Activated CD4-positive, CD25-positive, alpha-beta regulatory T cell treated with anti-CD3 and anti-CD28 coated beads, Interleukin-2, amount 50 U/mL, for 16 hours (primary cell): ENCODE measurements around the gene ADAMTS18.

Experiments used
- DNase-seq: peaks from one replicate; pipeline ENCODE4 v3.0.0-alpha.2; 2020; ENCODE audit warnings: low read depth, low spot score

The ADAMTS18 gene

GRCh38 chr16:77330332-77331042 lies 104.3 kb downstream of the ADAMTS18 start:
- no peak for DNase-seq

GRCh38 chr16:77328768-77329167 lies 106.1 kb downstream of the ADAMTS18 start:
- no peak for DNase-seq

DNA sequence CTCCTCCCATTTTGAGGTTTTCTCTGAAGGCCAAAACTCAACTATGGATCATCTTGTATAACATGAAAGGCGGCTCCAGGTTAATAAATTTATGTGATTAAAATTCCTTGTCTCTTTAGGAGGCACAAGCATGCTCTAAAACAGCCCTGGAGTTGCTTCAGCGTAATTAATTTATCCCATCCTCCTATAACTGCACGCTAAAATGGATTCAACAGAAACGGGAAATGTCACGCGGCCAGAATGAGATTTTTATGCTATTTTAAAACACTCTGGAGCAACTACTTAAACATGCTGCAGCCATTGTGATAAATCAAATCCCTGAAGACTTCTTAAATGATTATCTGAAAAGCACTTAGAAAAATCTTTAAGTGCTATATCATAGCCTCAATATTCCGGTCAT lies 106.6 kb downstream of the ADAMTS18 start:
- DNase-seq = no peak

DNA sequence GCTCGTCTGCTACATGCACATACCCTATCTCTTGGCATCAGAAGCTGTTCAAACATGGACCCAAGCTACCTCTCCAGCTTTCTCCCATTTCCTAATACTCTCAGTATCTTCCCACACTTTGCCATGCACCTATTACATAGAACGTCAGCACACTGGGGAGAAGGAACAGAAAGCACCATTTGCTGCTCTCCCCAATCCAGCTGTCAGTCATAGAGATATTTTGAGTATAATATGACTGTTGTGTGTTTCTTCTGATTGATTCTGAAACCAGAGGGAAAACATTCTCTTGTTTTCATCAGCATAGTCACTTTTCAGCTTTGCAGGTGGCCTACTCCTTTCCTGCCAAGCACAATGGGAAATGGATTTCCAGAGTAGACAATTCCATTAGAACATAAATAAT lies 107.1 kb downstream of the ADAMTS18 start:
- DNase-seq = no peak

DNA sequence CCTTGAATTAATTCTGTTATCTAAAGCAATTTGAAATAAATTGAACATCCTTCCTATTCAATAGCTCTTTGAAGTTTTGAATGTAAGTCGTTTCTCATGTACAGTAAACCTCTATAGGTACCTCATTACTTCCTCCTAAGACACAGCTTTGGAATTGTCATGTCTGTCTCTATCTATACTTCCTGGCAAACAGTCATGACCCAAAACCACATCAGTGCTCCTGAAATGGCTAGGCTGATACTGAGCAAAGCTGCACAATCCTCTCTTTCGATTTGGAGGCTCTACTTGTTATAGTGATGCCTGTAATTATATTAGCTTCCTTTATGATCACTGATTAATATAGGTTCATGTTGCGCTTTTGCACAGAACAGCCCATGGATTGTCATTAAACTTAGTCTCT lies 110.1 kb downstream of the ADAMTS18 start:
- DNase-seq = no peak

DNA sequence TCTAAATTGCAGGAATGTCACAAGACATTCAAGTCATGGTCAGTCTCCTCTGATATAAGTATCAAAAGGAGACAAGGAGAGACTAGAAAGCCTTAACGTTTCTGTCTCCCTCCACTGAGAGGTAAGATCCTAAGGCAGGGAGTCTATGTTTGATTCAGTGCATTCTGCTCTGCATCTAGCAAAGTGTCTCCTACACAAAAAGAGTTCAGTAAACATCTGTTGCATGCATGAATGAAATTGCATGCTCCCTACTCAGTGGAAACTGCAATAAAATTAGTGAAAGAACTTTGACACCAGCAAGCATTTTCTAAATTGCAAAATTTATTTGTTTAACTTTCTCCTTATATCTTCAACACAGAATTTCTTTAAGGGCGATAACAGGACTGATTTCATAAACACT lies 111.1 kb downstream of the ADAMTS18 start:
- no peak for DNase-seq

DNA sequence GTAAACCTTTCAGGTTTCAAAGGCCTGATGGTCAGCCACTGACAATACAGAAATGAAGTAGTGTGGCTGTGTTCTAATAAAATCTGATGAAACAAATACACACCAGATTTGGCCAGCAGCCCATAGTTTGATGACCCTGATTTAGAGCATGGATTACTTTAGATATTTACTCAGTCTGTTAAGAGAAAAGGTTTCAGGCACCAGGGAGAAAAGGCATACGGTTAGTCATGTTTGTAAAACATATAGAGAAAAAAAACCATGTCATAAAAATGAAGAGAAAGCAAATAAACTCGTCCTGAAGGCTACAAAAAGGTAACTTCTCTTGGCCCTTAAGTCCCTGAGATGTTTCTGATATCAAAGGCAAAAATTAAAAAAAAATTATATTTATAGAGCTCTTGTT lies 112.1 kb downstream of the ADAMTS18 start:
- DNase-seq = no peak

DNA sequence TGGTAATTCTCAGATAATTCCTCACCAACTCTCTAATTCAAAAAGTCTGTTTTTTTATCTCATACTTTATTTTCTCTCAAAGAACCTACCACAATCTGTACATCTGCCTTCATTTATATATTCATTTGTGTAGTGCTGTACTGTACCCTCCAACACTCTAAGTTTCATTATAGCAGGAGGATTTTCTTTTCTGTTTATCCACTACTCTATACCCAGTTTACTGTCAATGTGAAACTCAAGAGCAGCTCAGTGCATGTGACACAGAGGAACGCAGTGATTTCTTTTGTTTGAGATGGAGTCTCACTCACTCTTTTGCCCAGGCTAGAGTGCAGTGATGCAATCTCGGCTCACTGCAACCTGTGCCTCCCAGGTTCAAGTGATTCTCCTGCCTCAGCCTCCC lies 117.8 kb downstream of the ADAMTS18 start:
- no peak for DNase-seq

GRCh38 chr16:77310877-77311276 lies 124.0 kb downstream of the ADAMTS18 start:
- DNase-seq = no peak

DNA sequence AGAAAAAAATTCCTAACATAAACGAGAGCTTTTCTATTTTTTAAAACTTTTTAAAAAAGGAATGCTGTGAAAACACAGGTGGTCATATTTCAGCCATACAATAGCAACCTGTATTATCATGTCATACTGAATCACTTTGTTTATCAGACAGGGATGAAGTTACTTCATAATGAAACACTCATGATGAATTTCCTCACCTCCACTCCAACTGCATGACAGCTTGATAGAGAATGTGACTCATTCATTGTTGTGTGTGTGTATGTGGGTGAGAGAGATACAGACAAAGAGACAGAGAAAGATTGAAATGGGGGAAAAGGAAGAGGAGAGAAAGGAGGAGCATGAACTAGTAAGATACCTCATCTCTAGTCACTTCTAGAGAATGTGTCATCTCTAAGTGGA lies 126.7 kb downstream of the ADAMTS18 start:
- no peak for DNase-seq

- DNase-seq = no peak
These were observed 127.2 kb downstream of the ADAMTS18 start for GRCh38 chr16:77307426-77308162.

DNA sequence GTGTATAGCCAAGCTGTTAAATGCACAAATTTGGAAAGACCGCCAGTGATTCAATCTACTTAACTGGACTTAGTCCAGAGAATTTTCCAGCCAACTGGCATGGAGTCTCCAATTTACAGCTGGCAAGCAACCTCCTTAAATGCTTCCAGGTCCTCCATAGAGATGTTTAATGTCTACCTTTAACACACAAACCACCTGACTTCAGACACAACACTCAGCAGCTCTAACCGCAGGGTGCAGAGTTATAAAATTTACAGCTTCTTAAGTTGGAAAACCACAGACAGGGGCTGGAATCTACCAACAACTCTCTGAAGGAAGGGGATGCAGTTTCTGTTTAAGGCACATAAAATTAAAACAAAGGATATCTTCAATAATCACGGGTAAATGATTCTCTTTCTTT lies 128.8 kb downstream of the ADAMTS18 start:
- DNase-seq = no peak

DNA sequence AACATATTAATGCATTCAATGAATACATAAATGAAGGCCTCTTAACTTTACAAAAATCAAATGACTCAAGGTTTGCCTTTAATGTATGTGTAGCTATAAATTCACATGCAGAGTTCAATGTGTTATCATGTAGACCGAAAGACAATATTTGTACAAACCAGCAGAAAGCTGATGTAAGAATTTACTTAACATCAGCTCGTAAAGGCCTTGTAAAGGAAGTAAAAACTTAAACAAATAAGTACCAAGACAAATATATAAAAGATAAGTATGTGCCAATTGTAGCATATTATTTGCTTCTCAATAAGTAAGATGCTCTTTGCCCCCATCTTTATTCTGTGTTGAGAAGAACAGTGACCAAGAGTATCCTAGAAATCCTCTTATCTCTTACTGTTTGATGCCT lies 130.0 kb downstream of the ADAMTS18 start:
- DNase-seq = no peak

DNA sequence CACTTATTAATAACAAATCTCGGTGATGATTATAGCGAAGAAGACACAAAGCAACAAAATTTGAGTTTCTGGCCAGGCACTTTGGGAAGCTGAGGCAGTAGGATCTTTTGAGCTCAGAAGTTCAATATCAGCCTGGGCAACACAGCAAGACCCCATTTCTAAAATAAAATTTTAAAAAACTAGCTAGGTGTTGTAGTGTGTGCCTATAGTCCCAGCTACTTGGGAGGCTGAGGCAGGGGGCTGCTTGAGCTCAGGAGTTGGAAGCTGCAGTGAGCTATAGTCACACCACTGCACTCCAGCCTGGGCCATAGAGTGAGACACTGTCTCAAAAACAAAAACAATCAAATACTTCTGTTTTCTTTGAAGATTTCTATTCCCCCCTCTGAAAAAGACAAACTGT lies 130.7 kb downstream of the ADAMTS18 start:
- DNase-seq = no peak

DNA sequence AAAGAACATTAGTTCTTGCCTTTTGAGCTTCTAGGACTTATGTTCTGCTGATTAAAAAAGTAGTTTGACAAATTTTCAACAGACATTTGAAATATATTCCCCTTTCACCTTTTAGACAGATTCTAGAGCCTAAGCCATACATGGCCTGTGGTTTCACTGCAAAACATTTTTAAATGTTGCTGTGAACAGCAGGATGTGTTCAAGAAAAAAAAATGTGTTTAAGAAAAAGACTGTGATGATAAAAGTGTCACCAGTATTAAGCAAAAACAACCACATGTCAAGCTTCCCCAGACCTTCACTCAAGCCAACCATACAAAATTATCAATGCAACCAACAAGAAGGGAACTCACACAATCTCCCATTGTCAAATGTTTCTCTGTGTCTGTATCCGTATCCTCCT lies 132.2 kb downstream of the ADAMTS18 start:
- no peak for DNase-seq

- DNase-seq = no peak
These were observed 132.6 kb downstream of the ADAMTS18 start for GRCh38 chr16:77302249-77302648.

DNA sequence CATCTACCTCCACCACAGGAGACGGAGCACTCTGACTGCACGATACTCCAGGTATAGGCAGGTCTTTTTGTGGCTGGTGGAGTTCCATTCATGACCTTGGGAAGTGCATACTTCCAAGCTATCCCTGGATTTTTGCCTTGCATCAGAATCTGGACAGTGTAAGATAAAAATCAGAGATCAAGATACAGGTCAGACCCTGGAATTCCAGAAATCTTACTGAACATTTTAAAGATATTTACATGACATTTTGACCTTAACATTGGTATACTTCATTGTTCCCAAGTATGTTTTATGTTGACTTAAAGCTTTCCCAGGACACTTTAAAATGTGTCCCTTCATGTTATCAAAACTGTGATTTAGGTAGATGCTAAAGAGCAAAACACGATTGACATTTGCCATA lies 134.6 kb downstream of the ADAMTS18 start:
- no peak for DNase-seq

GRCh38 chr16:77299395-77299794 lies 135.4 kb downstream of the ADAMTS18 start:
- no peak for DNase-seq

- no peak for DNase-seq
These were observed 136.1 kb downstream of the ADAMTS18 start for GRCh38 chr16:77298418-77299360.

- no peak for DNase-seq
These were observed 136.8 kb downstream of the ADAMTS18 start for GRCh38 chr16:77297996-77298395.

- DNase-seq = no peak
These were observed 138.9 kb downstream of the ADAMTS18 start for GRCh38 chr16:77295896-77296295.

DNA sequence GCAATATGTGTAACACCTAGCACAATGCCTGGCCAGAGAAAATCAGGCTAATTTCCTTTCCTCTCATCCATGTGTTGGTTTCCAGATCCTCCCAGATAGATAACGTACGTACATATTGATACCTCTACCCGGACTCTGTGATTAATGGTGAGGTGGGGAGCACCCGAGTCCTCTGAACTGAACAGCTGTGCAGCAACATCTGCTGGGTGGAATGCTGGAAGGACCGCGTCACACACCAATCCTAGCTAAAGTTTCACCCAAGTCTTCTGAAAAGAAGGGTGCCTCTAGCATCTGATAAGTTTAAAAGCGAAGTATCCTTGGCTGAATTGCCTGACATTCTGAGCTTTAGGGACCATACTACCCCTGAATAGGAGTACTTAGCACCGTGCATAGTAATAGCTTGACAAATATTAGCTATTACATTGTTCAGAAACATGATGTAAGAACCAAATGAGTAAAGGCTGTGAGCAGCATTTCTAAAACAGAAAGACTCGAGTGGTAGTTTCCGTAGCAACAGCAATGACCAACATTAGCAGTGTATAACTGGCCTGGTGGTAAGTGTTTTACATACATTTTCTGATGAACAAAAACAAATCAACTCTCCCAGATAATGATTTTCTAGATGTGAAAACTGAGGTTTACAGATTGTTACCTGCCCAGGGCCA lies 144.3 kb downstream of the ADAMTS18 start:
- no peak for DNase-seq
